Ishikawa (cell line): ENCODE results near the gene OR1K1.

Source experiments
- CEBPB ChIP-seq: IDR thresholded peaks from 2 replicates; pipeline ENCODE4 v1.6.1; 2012
- CREB1 ChIP-seq: IDR thresholded peaks from 2 replicates; pipeline ENCODE4 v1.6.1; 2012; ENCODE audit warnings: low read depth
- EGR1 ChIP-seq: IDR thresholded peaks from 2 replicates; pipeline ENCODE4 v1.6.1; 2012
- EP300 ChIP-seq: IDR thresholded peaks from 2 replicates; pipeline ENCODE4 v1.6.1; 2012; ENCODE audit warnings: borderline replicate concordance
- FOXM1 ChIP-seq: IDR thresholded peaks from 2 replicates; pipeline ENCODE4 v1.6.1; 2012; ENCODE audit warnings: low read depth, borderline replicate concordance
- NFIC ChIP-seq: IDR thresholded peaks from 2 replicates; pipeline ENCODE4 v1.6.1; 2012
- RAD21 ChIP-seq: IDR thresholded peaks from 2 replicates; pipeline ENCODE4 v1.6.1; 2012; ENCODE audit warnings: low read depth
- TAF1 ChIP-seq: IDR thresholded peaks from 2 replicates; pipeline ENCODE4 v1.6.1; 2012; ENCODE audit warnings: low read depth, mild to moderate bottlenecking
- TCF12 ChIP-seq: IDR thresholded peaks from 2 replicates; pipeline ENCODE4 v1.6.1; 2012; ENCODE audit warnings: low read depth
- TEAD4 ChIP-seq: IDR thresholded peaks from 2 replicates; pipeline ENCODE4 v1.6.1; 2012
- YY1 ChIP-seq: IDR thresholded peaks from 2 replicates; pipeline ENCODE4 v1.6.1; 2012; ENCODE audit warnings: low read depth
- ZBTB7A ChIP-seq: IDR thresholded peaks from 2 replicates; pipeline ENCODE4 v1.6.1; 2012; ENCODE audit warnings: low read depth
- TF ChIP-seq, protein P1 (sequence below): IDR thresholded peaks from 2 replicates; pipeline ENCODE4 v1.6.1; 2012
- TF ChIP-seq, protein P2 (sequence below): IDR thresholded peaks from 2 replicates; pipeline ENCODE4 v1.6.1; 2012; ENCODE audit warnings: low read depth, mild to moderate bottlenecking
- TF ChIP-seq, protein P3 (sequence below): IDR thresholded peaks from 2 replicates; pipeline ENCODE4 v1.6.1; 2012

The OR1K1 gene

DNA sequence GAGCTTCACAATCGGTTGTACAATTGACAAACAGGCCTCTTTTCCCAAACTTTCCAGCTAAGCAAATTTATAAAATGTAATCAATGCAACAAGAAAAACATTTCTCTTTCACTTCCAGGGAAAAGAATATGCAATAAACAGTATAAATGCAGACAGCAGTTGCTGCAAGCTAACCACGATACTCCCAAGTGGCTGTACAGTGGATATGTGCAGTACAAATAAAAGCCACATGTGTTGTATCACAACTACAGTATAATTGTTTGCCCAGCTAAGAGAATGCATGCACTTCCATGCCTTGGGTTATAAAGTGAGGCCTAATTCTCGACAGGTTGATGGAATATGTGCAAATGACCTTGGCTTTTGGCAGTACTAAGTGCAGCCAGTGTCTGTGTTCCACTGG lies 45.2 kb downstream of the OR1K1 start:
- TF ChIP-seq YY1 (no peak), NFIC (no peak), RAD21 (no peak), TEAD4 (no peak), CREB1 (no peak), EGR1 (no peak), CEBPB (no peak), TAF1 (no peak), FOXM1 (no peak)
- TF ChIP-seq, protein P1, sequence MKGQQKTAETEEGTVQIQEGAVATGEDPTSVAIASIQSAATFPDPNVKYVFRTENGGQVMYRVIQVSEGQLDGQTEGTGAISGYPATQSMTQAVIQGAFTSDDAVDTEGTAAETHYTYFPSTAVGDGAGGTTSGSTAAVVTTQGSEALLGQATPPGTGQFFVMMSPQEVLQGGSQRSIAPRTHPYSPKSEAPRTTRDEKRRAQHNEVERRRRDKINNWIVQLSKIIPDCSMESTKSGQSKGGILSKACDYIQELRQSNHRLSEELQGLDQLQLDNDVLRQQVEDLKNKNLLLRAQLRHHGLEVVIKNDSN, result no peak
- TF ChIP-seq, protein P2, sequence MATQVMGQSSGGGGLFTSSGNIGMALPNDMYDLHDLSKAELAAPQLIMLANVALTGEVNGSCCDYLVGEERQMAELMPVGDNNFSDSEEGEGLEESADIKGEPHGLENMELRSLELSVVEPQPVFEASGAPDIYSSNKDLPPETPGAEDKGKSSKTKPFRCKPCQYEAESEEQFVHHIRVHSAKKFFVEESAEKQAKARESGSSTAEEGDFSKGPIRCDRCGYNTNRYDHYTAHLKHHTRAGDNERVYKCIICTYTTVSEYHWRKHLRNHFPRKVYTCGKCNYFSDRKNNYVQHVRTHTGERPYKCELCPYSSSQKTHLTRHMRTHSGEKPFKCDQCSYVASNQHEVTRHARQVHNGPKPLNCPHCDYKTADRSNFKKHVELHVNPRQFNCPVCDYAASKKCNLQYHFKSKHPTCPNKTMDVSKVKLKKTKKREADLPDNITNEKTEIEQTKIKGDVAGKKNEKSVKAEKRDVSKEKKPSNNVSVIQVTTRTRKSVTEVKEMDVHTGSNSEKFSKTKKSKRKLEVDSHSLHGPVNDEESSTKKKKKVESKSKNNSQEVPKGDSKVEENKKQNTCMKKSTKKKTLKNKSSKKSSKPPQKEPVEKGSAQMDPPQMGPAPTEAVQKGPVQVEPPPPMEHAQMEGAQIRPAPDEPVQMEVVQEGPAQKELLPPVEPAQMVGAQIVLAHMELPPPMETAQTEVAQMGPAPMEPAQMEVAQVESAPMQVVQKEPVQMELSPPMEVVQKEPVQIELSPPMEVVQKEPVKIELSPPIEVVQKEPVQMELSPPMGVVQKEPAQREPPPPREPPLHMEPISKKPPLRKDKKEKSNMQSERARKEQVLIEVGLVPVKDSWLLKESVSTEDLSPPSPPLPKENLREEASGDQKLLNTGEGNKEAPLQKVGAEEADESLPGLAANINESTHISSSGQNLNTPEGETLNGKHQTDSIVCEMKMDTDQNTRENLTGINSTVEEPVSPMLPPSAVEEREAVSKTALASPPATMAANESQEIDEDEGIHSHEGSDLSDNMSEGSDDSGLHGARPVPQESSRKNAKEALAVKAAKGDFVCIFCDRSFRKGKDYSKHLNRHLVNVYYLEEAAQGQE, result no peak

DNA sequence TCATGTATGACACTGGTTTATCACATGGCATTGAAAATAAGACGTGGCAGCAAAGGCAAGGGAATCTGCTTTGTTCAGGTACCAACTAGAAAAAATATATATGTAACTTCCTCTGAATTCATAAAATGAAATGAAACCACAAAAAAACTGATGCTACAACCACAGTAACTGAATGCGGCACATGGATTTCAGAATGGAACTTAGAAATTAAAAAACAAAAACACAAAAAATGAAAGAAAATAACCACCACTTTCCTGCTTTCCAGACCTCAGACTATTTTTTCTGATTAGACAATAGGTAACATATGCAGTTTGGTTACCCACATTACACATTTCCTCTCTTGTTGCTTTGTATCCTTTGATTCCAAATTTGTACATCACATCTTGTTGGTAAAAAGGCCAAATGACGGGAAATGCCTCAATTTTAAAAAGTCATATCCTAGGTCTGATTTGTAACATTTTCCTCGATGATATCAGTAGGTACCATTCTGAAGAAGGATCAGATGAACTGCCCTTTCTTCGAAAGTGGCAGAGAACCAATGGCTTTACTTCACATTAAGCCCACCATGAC lies 46.5 kb downstream of the OR1K1 start:
- TF ChIP-seq, protein P3, sequence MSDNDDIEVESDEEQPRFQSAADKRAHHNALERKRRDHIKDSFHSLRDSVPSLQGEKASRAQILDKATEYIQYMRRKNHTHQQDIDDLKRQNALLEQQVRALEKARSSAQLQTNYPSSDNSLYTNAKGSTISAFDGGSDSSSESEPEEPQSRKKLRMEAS, result no peak
- no peak for TF ChIP-seq YY1
- TF ChIP-seq FOXM1, result no peak
- no peak for TF ChIP-seq TEAD4
- no peak for TF ChIP-seq NFIC
- no peak for TF ChIP-seq TCF12
- no peak for TF ChIP-seq EGR1

- TF ChIP-seq ZBTB7A (no peak), TAF1 (no peak), FOXM1 (no peak), NFIC (no peak), TEAD4 (no peak), CREB1 (no peak), EP300 (no peak), RAD21 (no peak), EGR1 (no peak), TCF12 (no peak), CEBPB (no peak), YY1 (no peak)
- TF ChIP-seq, protein P1, result no peak
- TF ChIP-seq, protein P2, result no peak
These were observed 48.5 kb downstream of the OR1K1 start for GRCh38 chr9:122848256-122848943.
